A673 (cell line): ENCODE data around the gene BPIFA1. TPM values are rescaled to one million over a fixed set of nuclear protein-coding genes. Genes with fewer than 3 reads are reported as not detected.

Source experiments
- BruUV-seq: library from RNA; stranded (reverse); fragments of 400-500 nt; replicated peaks from 2 replicates; lab custom pipeline; 2021; lab: Mats Ljungman, UMichigan
- CTCF ChIA-PET: fragments of 300-600 bp; sonication (Branson Sonifier 250); formaldehyde crosslinking; loops from one replicate; lab custom pipeline; 2022; ENCODE audit warnings: antibody characterized with exemption; lab: Charles Lee
- POLR2A ChIA-PET: fragments of 300-600 bp; sonication (Branson Sonifier 250); formaldehyde crosslinking; loops from one replicate; lab custom pipeline; 2022; ENCODE audit warnings: antibody characterized with exemption; ENCODE audit not compliant: low non-redundant PET; lab: Charles Lee
- DNase-seq: peaks from one replicate; pipeline ENCODE4 v3.0.0-alpha.2; 2015; ENCODE audit warnings: low spot score
- H3K27ac ChIP-seq: fragments of 200-600 bp; sonication (generic); 2 replicates; pipeline ENCODE4 v1.5.1; 2016; ENCODE audit warnings: mixed run types, low read depth, mild to moderate bottlenecking, mixed read lengths, antibody characterized with exemption, low read length; ENCODE audit not compliant: poor library complexity, severe bottlenecking
- H3K27me3 ChIP-seq: fragments of 200-600 bp; sonication (generic); replicated peaks from 2 replicates; pipeline ENCODE4 v1.6.1; 2017; ENCODE audit warnings: mixed run types, low read depth, mild to moderate bottlenecking, mixed read lengths, antibody characterized with exemption, low read length; ENCODE audit not compliant: insufficient read depth, poor library complexity
- H3K36me3 ChIP-seq: fragments of 200-600 bp; sonication (generic); 2 replicates; pipeline ENCODE4 v1.6.1; 2016; ENCODE audit warnings: mixed run types, mild to moderate bottlenecking, mixed read lengths, antibody characterized with exemption, low read length; ENCODE audit not compliant: insufficient read depth, poor library complexity, severe bottlenecking
- H3K4me1 ChIP-seq: fragments of 200-600 bp; sonication (generic); 2 replicates; pipeline ENCODE4 v1.6.1; 2017; ENCODE audit warnings: mixed run types, mild to moderate bottlenecking, mixed read lengths, antibody characterized with exemption, low read length; ENCODE audit not compliant: insufficient read depth, poor library complexity, severe bottlenecking
- H3K4me3 ChIP-seq: fragments of 200-600 bp; sonication (generic); 2 replicates; pipeline ENCODE4 v1.5.1; 2016; ENCODE audit warnings: low read depth, mixed run types, mild to moderate bottlenecking, mixed read lengths, low read length; ENCODE audit not compliant: poor library complexity, severe bottlenecking
- H3K9me3 ChIP-seq: fragments of 200-600 bp; sonication (generic); 2 replicates; pipeline ENCODE4 v1.6.1; 2016; ENCODE audit warnings: mixed run types, low read depth, mild to moderate bottlenecking, mixed read lengths, antibody characterized with exemption, low read length; ENCODE audit not compliant: poor library complexity, severe bottlenecking
- EZH2 ChIP-seq: fragments of 200-600 bp; sonication (generic); IDR thresholded peaks from 2 replicates; pipeline ENCODE4 v1.6.1; 2017; ENCODE audit warnings: borderline replicate concordance, low read depth, mild to moderate bottlenecking, mixed read lengths, antibody characterized with exemption, low read length; ENCODE audit not compliant: poor library complexity, severe bottlenecking
- intact Hi-C: fragments of 100-400 bp; cut with micrococcal nuclease; formaldehyde crosslinking; loops from one replicate; pipeline ENCODE4 v1.10.0; 2022; ENCODE audit not compliant: unreplicated experiment
- total RNA-seq: library from RNA; stranded (reverse); gene quantifications from 2 replicates; pipeline ENCODE4 v1.2.3, GENCODE V29; 2021
- TF ChIP-seq, protein P1 (sequence below): fragments of 300-800, 200-600 bp; sonication (generic); conservative IDR thresholded peaks from 2 replicates; pipeline ENCODE4 v1.5.1; 2017; ENCODE audit warnings: low read depth, mild to moderate bottlenecking, antibody characterized with exemption, low read length, moderate library complexity, mixed read lengths

BPIFA1 gene
- total RNA-seq, 1 experiment from 2014 or later, result not detected

DNA sequence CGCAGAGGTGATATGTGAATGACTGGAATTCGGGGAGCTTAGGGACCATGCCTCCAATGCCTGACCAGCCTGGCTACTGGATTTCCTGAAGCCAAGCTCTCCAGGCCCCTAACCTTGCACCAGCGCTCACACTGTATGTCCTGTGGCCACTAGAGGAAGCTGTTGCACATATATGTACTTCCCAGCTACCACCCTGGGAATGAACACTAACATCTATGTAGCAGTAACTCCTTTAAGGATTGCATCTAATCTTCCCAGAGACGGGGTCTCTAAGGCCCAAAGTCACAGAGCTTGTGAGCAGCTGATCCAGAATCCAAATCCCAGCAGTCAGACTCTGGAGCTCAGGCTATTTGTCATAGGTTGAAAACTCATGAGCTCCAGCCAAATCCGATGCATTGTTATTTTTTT lies 26.9 kb downstream of the BPIFA1 start:
- POLR2A ChIA-PET, result no interaction called here
- peak; percentile 43 for DNase-seq
- TF ChIP-seq, protein P1, sequence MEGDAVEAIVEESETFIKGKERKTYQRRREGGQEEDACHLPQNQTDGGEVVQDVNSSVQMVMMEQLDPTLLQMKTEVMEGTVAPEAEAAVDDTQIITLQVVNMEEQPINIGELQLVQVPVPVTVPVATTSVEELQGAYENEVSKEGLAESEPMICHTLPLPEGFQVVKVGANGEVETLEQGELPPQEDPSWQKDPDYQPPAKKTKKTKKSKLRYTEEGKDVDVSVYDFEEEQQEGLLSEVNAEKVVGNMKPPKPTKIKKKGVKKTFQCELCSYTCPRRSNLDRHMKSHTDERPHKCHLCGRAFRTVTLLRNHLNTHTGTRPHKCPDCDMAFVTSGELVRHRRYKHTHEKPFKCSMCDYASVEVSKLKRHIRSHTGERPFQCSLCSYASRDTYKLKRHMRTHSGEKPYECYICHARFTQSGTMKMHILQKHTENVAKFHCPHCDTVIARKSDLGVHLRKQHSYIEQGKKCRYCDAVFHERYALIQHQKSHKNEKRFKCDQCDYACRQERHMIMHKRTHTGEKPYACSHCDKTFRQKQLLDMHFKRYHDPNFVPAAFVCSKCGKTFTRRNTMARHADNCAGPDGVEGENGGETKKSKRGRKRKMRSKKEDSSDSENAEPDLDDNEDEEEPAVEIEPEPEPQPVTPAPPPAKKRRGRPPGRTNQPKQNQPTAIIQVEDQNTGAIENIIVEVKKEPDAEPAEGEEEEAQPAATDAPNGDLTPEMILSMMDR, result peak; percentile 69
- no peak for TF ChIP-seq EZH2

DNA sequence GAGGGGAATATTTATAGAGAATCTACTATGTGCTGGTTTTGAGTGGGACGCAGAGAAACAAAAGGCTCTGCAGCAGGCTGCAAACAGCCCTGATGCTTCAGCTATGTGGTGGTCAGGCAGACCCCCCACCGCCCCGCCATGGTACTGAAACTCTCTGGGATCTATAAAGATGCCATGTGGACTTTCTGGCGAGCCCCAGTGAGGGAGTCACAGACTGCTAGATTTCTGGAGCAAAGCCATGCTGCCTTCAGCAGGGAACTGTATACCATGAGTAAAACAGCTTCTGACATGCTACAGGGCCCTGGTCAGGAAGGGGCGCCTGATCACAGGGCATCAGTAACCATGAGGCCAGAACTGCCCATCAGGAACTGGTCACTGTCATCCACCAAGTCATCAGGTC lies 28.0 kb downstream of the BPIFA1 start:
- H3K36me3 ChIP-seq, result no peaks in the 10 kb centered on the region
- POLR2A ChIA-PET, result no interaction called here
- DNase-seq, result no peak
- no peak overlapping the region for H3K27ac ChIP-seq
- no peaks in the 10 kb centered on the region for H3K4me1 ChIP-seq
- CTCF ChIA-PET, result no interaction called here
- BruUV-seq, result no TSS peak
- H3K27me3 ChIP-seq, result peaks cover 41% of the 10 kb centered on the region
- H3K9me3 ChIP-seq, result no peaks in the 10 kb centered on the region
- intact Hi-C loops, result no loop called here
- no peak for TF ChIP-seq EZH2
- TF ChIP-seq, protein P1, result no peak
- no peak overlapping the region for H3K4me3 ChIP-seq

More for the DNA sequence above, 26.9 kb downstream of the BPIFA1 start:
- intact Hi-C loops, result no loop called here
- Histone ChIP-seq H3K4me3 (no peak overlapping the region), H3K36me3 (no peaks in the 10 kb centered on the region), H3K9me3 (no peaks in the 10 kb centered on the region), H3K27ac (no peak overlapping the region), H3K27me3 (peaks cover 41% of the 10 kb centered on the region), H3K4me1 (no peaks in the 10 kb centered on the region)
- CTCF ChIA-PET, result no interaction called here
- BruUV-seq, result no TSS peak

DNA sequence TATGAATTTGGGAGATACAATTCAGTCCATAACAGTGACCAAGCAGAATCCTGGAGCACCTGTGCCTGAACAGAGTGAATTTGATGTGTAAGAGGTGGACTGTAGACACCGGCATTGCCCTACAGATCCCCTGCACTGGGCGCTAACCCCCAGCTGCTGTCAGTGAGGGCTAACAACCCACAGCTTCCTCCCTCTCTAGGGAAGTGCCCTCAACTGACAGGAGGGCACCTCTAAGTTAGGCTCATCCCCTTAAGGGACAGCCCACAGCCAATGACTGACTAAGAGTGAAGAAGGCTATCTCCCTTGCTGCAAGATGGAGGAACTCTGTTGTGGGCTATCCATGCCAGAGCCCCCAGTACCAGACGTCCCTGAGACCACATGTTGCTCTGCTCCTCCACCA lies 31.9 kb downstream of the BPIFA1 start:
- Histone ChIP-seq H3K9me3 (no peaks in the 10 kb centered on the region), H3K4me3 (no peak overlapping the region), H3K36me3 (no peaks in the 10 kb centered on the region), H3K4me1 (no peaks in the 10 kb centered on the region), H3K27ac (no peak overlapping the region), H3K27me3 (peaks cover 50% of the 10 kb centered on the region)
- BruUV-seq, result no TSS peak
- POLR2A ChIA-PET, result no interaction called here
- intact Hi-C loops, result no loop called here
- TF ChIP-seq, protein P1, result no peak
- no peak for TF ChIP-seq EZH2
- CTCF ChIA-PET, result no interaction called here
- DNase-seq, result no peak
